Small intestine (tissue), 7 donors: Measurements from ENCODE around the gene GALNT17. TPM values are rescaled to one million over a fixed set of nuclear protein-coding genes. Genes with fewer than 3 reads are reported as not detected.

Experiments
- DNase-seq, 2 donors: peaks; one replicate each; pipeline versions ENCODE4 v3.0.0 to v3.0.0-alpha.2; 2013
- FAIRE-seq: peaks from 2 replicates; lab custom pipeline; 2012; peaks lifted over from hg19 to GRCh38; lab: Jason Lieb, UNC
- H3K27ac ChIP-seq, 3 donors: one replicate each; pipeline ENCODE4 v1.5.1; 2013; ENCODE audit warnings: low read length in 2 of 3, mild to moderate bottlenecking in 2 of 3, control low read depth in 1 of 3, inconsistent platforms in 1 of 3, low read depth in 1 of 3, moderate library complexity in 1 of 3
- H3K27me3 ChIP-seq, 3 donors: one replicate each; pipeline ENCODE4 v1.6.1; 2013; ENCODE audit warnings: low read length in 3 of 3, inconsistent platforms in 1 of 3; ENCODE audit not compliant: control insufficient read depth in 3 of 3, insufficient read depth in 3 of 3
- H3K36me3 ChIP-seq, 3 donors: one replicate each; pipeline ENCODE4 v1.6.1; 2013; ENCODE audit warnings: low read length in 3 of 3, inconsistent platforms in 1 of 3, low read depth in 1 of 3, mild to moderate bottlenecking in 1 of 3, moderate library complexity in 1 of 3; ENCODE audit not compliant: control insufficient read depth in 3 of 3, insufficient read depth in 2 of 3
- H3K4me1 ChIP-seq, 3 donors: one replicate each; pipeline ENCODE4 v1.6.1; 2013; ENCODE audit warnings: low read length in 2 of 3, inconsistent platforms in 1 of 3, low read depth in 1 of 3, mild to moderate bottlenecking in 1 of 3, moderate library complexity in 1 of 3; ENCODE audit not compliant: control insufficient read depth in 3 of 3, insufficient read depth in 2 of 3
- H3K4me3 ChIP-seq, 3 donors: one replicate each; pipeline ENCODE4 v1.5.1; 2013; ENCODE audit warnings: low read length in 3 of 3, control low read depth in 1 of 3, inconsistent platforms in 1 of 3, low read depth in 1 of 3, mild to moderate bottlenecking in 1 of 3, moderate library complexity in 1 of 3
- H3K9me3 ChIP-seq, 2 donors: one replicate each; pipeline ENCODE4 v1.6.1; 2013; ENCODE audit warnings: low read depth in 1 of 2, low read length in 1 of 2; ENCODE audit not compliant: control insufficient read depth in 2 of 2, insufficient read depth in 1 of 2
- WGBS, 3 donors: extraction: QIAGEN DNeasy Blood & Tissue Kit; methylation state at CpG; one replicate each; pipeline ENCODE4 v1.1.7; 2013; 5-methylcytosine and 5-hydroxymethylcytosine counted together
- polyA plus RNA-seq, 4 donors: library from polyadenylated mRNA; stranded (reverse) in 3 of 4; unstranded in 1 of 4; fragments of 200-250 nt in 3 of 4; fragments of 120-200 nt in 1 of 4; gene quantifications; one replicate each; pipeline versions ENCODE4 v1.2.1 to v1.2.3, GENCODE V29; 2013
- donor health status: healthy with polysubstance abuse.
- donor health status: control.
- donor health status: control.
- donor health status: Bipolar disorder and iron deficiency.
- donor health status: healthy.

The GALNT17 gene
- polyA plus RNA-seq, 4 donors = 0.34 to 2.9 (median 0.54) TPM; not detected in 1

DNA sequence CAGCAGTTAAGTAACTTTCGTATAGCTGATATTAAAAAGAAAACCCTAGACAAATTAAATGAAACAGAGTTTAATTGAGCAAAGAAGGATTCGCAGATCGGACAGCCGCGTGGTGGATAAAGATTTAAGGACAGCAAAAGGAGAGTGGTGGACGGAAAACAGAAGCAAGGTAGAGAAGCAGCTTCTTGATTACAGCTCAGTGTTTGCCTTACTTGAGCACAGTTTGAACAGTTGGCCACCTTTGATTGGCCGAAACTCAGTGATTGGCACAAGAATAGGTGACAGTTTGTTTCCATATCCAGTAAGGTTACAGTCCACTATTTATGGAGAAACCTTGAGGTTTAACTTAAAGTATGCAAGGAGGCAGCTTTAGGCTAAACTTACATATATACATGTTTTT, 231.7 kb downstream of the GALNT17 start:
- no peak overlapping the region for H3K27ac ChIP-seq
- no peaks in the 10 kb centered on the region for H3K36me3 ChIP-seq
- DNase-seq (no peak), FAIRE-seq (no peak)
- WGBS, 3 donors = 82 to 89% (median 86%) methylated on average over 7 of the region's 7 CpGs
- H3K27me3 ChIP-seq = no peaks in the 10 kb centered on the region
- H3K9me3 ChIP-seq = no peaks in the 10 kb centered on the region
- no peaks in the 10 kb centered on the region for H3K4me1 ChIP-seq
- no peak overlapping the region for H3K4me3 ChIP-seq

DNA sequence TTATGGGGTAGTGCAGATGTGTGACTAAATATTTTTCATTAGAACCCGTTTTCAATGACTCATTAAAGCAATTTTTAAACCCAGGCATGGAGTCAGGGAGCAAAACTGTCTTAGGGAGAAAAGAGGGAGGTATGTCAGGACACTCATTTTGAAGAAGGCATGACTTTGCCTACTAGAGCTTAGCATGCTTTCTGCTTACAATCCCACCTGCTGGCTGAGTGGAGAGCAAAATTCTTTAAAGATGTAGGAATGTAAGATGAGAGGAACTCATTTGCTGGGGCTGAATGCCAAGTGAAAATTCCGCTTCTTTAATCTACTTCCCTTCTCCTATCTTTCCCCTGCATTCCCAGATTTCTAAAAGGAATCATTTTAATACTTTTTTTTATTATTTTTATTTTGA, 232.6 kb downstream of the GALNT17 start:
- H3K27me3 ChIP-seq = no peaks in the 10 kb centered on the region
- no peaks in the 10 kb centered on the region for H3K36me3 ChIP-seq
- no peak overlapping the region for H3K4me3 ChIP-seq
- FAIRE-seq = no peak
- peaks cover 0 to 2% of the 10 kb centered on the region in 2 donors for H3K9me3 ChIP-seq
- no peak for DNase-seq
- 43 to 56% (median 43%) methylated on average over 2 of the region's 2 CpGs for WGBS, 3 donors
- H3K4me1 ChIP-seq = no peaks in the 10 kb centered on the region
- H3K27ac ChIP-seq = no peak overlapping the region

- H3K27me3 ChIP-seq = no peaks in the 10 kb centered on the region
- WGBS, 3 donors = 95 to 96% (median 95%) methylated on average over 5 of the region's 5 CpGs
- FAIRE-seq = no peak
Observed at GRCh38 chr7:71372991-71373390, 241.0 kb downstream of the GALNT17 start.

GRCh38 chr7:71377062-71377461, 245.1 kb downstream of the GALNT17 start:
- Histone ChIP-seq H3K4me3 (no peak overlapping the region), H3K4me1 (no peaks in the 10 kb centered on the region), H3K36me3 (no peaks in the 10 kb centered on the region), H3K9me3 (peaks cover 0 to 29% of the 10 kb centered on the region in 2 donors), H3K27ac (no peak overlapping the region), H3K27me3 (no peaks in the 10 kb centered on the region)
- no peak for DNase-seq
- no peak for FAIRE-seq
- WGBS, 3 donors = 68 to 84% (median 72%) methylated on average over 3 of the region's 3 CpGs

More at GRCh38 chr7:71372991-71373390, 241.0 kb downstream of the GALNT17 start:
- no peak for DNase-seq
- Histone ChIP-seq H3K4me3 (no peak overlapping the region), H3K9me3 (peaks cover 0 to 16% of the 10 kb centered on the region in 2 donors), H3K36me3 (no peaks in the 10 kb centered on the region), H3K27ac (no peak overlapping the region), H3K4me1 (no peaks in the 10 kb centered on the region)

DNA sequence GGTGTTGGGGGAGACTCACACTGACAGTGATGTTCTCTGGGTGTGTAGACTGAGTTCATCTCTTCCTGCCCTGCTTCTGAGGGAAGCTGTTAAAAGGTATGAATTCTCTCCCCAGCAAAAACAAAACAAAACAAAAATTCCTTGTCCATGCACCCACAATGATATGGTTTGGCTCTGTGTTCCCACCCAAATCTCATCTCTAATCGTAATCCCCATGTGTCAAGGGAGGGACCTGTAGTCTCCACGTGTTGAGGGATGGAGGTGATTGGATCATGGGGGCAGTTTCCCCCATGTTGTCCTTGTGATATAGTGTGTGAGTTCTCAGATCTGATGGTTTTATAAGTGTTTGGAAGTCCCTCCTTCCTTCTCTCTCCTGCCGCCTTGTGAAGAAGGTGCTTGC, 245.5 kb downstream of the GALNT17 start:
- Histone ChIP-seq H3K27ac (no peak overlapping the region), H3K36me3 (no peaks in the 10 kb centered on the region), H3K4me1 (no peaks in the 10 kb centered on the region), H3K4me3 (no peak overlapping the region), H3K27me3 (no peaks in the 10 kb centered on the region), H3K9me3 (peaks cover 0 to 29% of the 10 kb centered on the region in 2 donors)
- no peak for DNase-seq
- WGBS, 3 donors = 77 to 88% (median 82%) methylated on average over 3 of the region's 3 CpGs
- FAIRE-seq = no peak

- FAIRE-seq (no peak), DNase-seq (no peak)
- no peak overlapping the region for H3K4me3 ChIP-seq
- H3K27me3 ChIP-seq = no peaks in the 10 kb centered on the region
- no peaks in the 10 kb centered on the region for H3K36me3 ChIP-seq
- 76 to 86% (median 83%) methylated on average over 5 of the region's 5 CpGs for WGBS, 3 donors
- H3K4me1 ChIP-seq = no peaks in the 10 kb centered on the region
- H3K9me3 ChIP-seq = peaks cover 6% of the 10 kb centered on the region in 2 donors
- no peak overlapping the region for H3K27ac ChIP-seq
Observed at GRCh38 chr7:71384094-71384493, 252.2 kb downstream of the GALNT17 start.

GRCh38 chr7:71385330-71385729, 253.4 kb downstream of the GALNT17 start:
- DNase-seq = no peak
- Histone ChIP-seq H3K4me1 (no peaks in the 10 kb centered on the region), H3K27ac (no peak overlapping the region), H3K27me3 (no peaks in the 10 kb centered on the region), H3K9me3 (peaks cover 5 to 8% of the 10 kb centered on the region in 2 donors), H3K36me3 (no peaks in the 10 kb centered on the region), H3K4me3 (no peak overlapping the region)
- WGBS, 3 donors = 64 to 79% (median 77%) methylated on average over 5 of the region's 5 CpGs
- no peak for FAIRE-seq

- Histone ChIP-seq H3K27me3 (no peaks in the 10 kb centered on the region), H3K27ac (no peak overlapping the region), H3K9me3 (peaks cover 0 to 10% of the 10 kb centered on the region in 2 donors), H3K4me3 (no peak overlapping the region), H3K4me1 (no peaks in the 10 kb centered on the region), H3K36me3 (no peaks in the 10 kb centered on the region)
- no peak for FAIRE-seq
- DNase-seq = no peak
- 80 to 87% (median 85%) methylated on average over 12 of the region's 12 CpGs for WGBS, 3 donors
Observed at GRCh38 chr7:71386152-71386785, 254.3 kb downstream of the GALNT17 start.

DNA sequence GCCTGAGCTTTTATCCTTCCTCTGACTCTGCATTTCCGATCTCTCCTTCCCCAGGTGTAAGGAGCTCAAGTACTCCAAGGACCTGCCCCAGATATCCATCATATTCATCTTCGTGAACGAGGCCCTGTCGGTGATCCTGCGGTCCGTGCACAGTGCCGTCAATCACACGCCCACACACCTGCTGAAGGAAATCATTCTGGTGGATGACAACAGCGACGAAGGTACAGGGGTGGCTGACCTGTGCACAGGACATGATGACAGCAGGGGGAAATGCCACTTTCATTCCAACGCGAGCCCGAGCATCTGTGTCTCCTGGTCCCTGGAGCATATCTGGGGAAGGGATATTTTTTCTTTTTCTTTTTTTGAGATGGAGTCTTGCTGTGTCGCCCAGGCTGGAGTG, 256.2 kb downstream of the GALNT17 start:
- no peak for FAIRE-seq
- no peak for DNase-seq
- 90 to 93% (median 92%) methylated on average over 14 of the region's 14 CpGs for WGBS, 3 donors
- no peaks in the 10 kb centered on the region for H3K36me3 ChIP-seq
- no peak overlapping the region for H3K4me3 ChIP-seq
- H3K27me3 ChIP-seq = no peaks in the 10 kb centered on the region
- no peaks in the 10 kb centered on the region for H3K4me1 ChIP-seq
- peaks cover 0 to 11% of the 10 kb centered on the region in 2 donors for H3K9me3 ChIP-seq
- no peak overlapping the region for H3K27ac ChIP-seq
